ENCODE results near the gene RIC8B. TPM values are rescaled to one million over a fixed set of nuclear protein-coding genes. Genes with fewer than 3 reads are reported as not detected.

RIC8B gene
- total RNA-seq, 1 donor from 2014 or later, result 19.7 TPM

DNA sequence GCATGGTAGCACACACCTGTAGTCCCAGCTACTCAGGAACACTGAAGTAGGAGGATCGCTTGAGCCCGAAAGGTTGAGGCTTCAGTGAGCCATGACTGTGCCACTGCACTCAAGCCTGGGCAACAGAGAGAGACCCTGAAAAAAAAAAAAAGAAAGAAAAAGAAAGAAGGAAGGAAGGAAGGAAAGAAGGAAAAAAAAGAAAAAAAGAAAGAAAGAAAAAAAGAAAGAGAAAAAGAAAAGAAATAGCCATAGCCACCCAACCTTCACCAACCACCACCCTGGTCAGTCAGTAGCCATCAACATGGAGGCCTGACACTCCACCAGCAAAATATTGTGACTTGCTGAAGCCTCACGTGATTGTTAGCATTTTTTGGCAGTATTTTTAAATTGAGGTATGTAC lies 159.8 kb downstream of the RIC8B start:
- Histone ChIP-seq H3K36me3 (ENCODE audit: insufficient read depth, low read length) (no peaks in the 10 kb centered on the region), H3K4me2 (ENCODE audit: low read length) (no peak overlapping the region), H3K4me1 (ENCODE audit: insufficient read depth, low read length) (no peaks in the 10 kb centered on the region), H3K79me2 (ENCODE audit: insufficient read depth, low read length) (no peaks in the 10 kb centered on the region), H3K9me3 (ENCODE audit: insufficient read depth, low read depth, low read length) (no peaks in the 10 kb centered on the region), H3K9ac (ENCODE audit: low read length) (no peak overlapping the region), H4K20me1 (ENCODE audit: insufficient read depth, low read length) (no peaks in the 10 kb centered on the region), H3K27me3 (ENCODE audit: insufficient read depth, low read length) (peaks cover 3% of the 10 kb centered on the region), H3K4me3 (ENCODE audit: insufficient read depth, low read depth, low read length) (no peak overlapping the region), H3K27ac (ENCODE audit: low read depth, low read length) (no peak overlapping the region), H2AFZ (ENCODE audit: low read depth, low read length) (no peak overlapping the region)
- no peak overlapping the region for H3K27ac Mint-ChIP-seq (ENCODE audit: unreplicated experiment)
- H3K4me3 Mint-ChIP-seq (ENCODE audit: unreplicated experiment), result no peak overlapping the region
- DNase-seq (ENCODE audit: low read depth), result no peak
- FAIRE-seq, result no peak
- no peaks in the 10 kb centered on the region for H3K4me1 Mint-ChIP-seq (ENCODE audit: low read depth, unreplicated experiment)
- H3K36me3 Mint-ChIP-seq (ENCODE audit: low read depth, unreplicated experiment), result no peaks in the 10 kb centered on the region
- H3K27me3 Mint-ChIP-seq (ENCODE audit: low read depth, unreplicated experiment), result no peaks in the 10 kb centered on the region
- peaks cover 3% of the 10 kb centered on the region for H3K9me3 Mint-ChIP-seq (ENCODE audit: unreplicated experiment)
- TF ChIP-seq, protein P1, sequence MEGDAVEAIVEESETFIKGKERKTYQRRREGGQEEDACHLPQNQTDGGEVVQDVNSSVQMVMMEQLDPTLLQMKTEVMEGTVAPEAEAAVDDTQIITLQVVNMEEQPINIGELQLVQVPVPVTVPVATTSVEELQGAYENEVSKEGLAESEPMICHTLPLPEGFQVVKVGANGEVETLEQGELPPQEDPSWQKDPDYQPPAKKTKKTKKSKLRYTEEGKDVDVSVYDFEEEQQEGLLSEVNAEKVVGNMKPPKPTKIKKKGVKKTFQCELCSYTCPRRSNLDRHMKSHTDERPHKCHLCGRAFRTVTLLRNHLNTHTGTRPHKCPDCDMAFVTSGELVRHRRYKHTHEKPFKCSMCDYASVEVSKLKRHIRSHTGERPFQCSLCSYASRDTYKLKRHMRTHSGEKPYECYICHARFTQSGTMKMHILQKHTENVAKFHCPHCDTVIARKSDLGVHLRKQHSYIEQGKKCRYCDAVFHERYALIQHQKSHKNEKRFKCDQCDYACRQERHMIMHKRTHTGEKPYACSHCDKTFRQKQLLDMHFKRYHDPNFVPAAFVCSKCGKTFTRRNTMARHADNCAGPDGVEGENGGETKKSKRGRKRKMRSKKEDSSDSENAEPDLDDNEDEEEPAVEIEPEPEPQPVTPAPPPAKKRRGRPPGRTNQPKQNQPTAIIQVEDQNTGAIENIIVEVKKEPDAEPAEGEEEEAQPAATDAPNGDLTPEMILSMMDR (IDR thresholded peaks at IDR 0.05; ENCODE audit: insufficient read depth, low read depth, low read length), result no peak
- no peak for TF ChIP-seq EZH2 (IDR thresholded peaks at IDR 0.05; ENCODE audit: insufficient read depth, low read length)

Other genes with a start within 250 kb of the RIC8B start
- gene RFX4, start 191.7 kb upstream of the RIC8B start, total RNA-seq, result 0.07 TPM in 1 of 2 replicates, not detected in the other
- gene TMEM263, start 181.2 kb downstream of the RIC8B start, total RNA-seq, result 160 and 174 TPM in 2 replicates
- gene MTERF2, start 212.5 kb downstream of the RIC8B start, total RNA-seq, result 4.5 and 5.1 TPM in 2 replicates

All from astrocyte (in vitro differentiated cells and primary cell).